Measurements from ENCODE around the gene MCC.

- TF ChIP-seq YY1 (IDR thresholded peaks at IDR 0.05; ENCODE audit: insufficient read depth, insufficient read length) (no peak), SUZ12 (IDR thresholded peaks at IDR 0.05; ENCODE audit: extremely low read depth, insufficient read depth, insufficient read length) (no peak)
These were observed 20.5 kb upstream of the MCC start for GRCh38 chr5:113508756-113509155.
